ENCODE results near the gene HIVEP3. TPM values are rescaled to one million over a fixed set of nuclear protein-coding genes. Genes with fewer than 3 reads are reported as not detected.

HIVEP3 gene
- total RNA-seq, 1 experiment from 2014 or later: 1.2 TPM

DNA sequence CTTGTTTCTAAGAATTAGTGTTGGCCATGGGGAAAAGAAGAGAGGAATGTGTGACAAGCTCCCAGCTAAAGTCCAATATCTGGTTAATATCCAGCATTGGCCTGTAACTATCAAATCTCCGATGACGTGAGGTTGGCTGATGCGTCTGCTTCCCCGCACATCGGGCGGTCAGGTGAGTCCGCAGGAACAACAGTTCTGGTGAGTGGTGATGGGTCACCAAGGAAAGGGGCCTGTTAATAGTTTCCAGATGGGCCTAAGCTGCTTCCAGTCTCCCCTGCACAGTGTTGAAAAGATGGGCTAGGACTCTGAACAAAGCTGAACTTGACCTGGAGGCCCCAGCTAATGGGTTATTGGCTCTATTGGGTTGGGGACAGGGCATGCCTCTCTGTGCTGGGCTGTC, 241.1 kb downstream of the HIVEP3 start:
- Mint-ChIP-seq H3K4me1 (ENCODE audit: insufficient read depth, unreplicated experiment) (peaks cover 29% of the 10 kb centered on the region), H3K27ac (ENCODE audit: low read depth, unreplicated experiment) (no peak overlapping the region), H3K36me3 (ENCODE audit: insufficient read depth, unreplicated experiment) (peaks cover 7% of the 10 kb centered on the region), H3K27me3 (ENCODE audit: insufficient read depth, unreplicated experiment) (no peaks in the 10 kb centered on the region), H3K9me3 (ENCODE audit: unreplicated experiment) (no peaks in the 10 kb centered on the region), H3K4me3 (ENCODE audit: unreplicated experiment) (no peak overlapping the region)
- intact Hi-C loops (cut with micrococcal nuclease): no loop called here
- no peak for DNase-seq (ENCODE audit: unreplicated experiment)
- POLR2A ChIA-PET: interaction anchor here (1.1 kb wide), 1 partner anchor 18 kb away, joined by 3 read pairs; no protein-coding TSS in a partner anchor
- TF ChIP-seq, protein P1, sequence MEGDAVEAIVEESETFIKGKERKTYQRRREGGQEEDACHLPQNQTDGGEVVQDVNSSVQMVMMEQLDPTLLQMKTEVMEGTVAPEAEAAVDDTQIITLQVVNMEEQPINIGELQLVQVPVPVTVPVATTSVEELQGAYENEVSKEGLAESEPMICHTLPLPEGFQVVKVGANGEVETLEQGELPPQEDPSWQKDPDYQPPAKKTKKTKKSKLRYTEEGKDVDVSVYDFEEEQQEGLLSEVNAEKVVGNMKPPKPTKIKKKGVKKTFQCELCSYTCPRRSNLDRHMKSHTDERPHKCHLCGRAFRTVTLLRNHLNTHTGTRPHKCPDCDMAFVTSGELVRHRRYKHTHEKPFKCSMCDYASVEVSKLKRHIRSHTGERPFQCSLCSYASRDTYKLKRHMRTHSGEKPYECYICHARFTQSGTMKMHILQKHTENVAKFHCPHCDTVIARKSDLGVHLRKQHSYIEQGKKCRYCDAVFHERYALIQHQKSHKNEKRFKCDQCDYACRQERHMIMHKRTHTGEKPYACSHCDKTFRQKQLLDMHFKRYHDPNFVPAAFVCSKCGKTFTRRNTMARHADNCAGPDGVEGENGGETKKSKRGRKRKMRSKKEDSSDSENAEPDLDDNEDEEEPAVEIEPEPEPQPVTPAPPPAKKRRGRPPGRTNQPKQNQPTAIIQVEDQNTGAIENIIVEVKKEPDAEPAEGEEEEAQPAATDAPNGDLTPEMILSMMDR (IDR thresholded peaks at IDR 0.05; ENCODE audit: unreplicated experiment): no peak
- no TSS peak for BruUV-seq (replicated peaks)
- CTCF ChIA-PET: interaction anchor here (0.7 to 1.0 kb wide), 3 partner anchors 12 to 134 kb away, joined by 3 read pairs; no protein-coding TSS in a partner anchor

DNA sequence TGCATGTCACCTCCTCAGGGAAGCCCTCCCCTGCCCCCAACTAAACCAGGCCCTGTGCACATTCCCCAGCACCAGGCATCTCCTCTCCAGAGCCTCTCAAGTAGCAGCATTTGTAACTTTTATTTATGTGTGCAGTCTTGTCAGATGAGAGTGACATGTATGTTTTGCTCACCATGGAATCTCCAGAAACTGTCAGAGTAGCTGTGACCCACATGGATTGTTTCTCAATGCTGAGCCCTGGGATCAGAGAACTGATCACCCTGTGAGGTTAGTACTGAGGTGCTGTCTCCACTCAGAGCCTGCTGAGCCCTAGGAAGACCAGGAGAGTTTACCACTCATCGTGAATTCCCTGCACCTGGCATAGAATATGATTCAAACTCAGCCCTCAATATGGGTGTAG, 243.3 kb downstream of the HIVEP3 start:
- POLR2A ChIA-PET: no interaction called here
- Mint-ChIP-seq H3K27me3 (ENCODE audit: insufficient read depth, unreplicated experiment) (no peaks in the 10 kb centered on the region), H3K9me3 (ENCODE audit: unreplicated experiment) (no peaks in the 10 kb centered on the region), H3K36me3 (ENCODE audit: insufficient read depth, unreplicated experiment) (peaks cover 7% of the 10 kb centered on the region), H3K27ac (ENCODE audit: low read depth, unreplicated experiment) (peak overlapping the region; percentile 72), H3K4me1 (ENCODE audit: insufficient read depth, unreplicated experiment) (peaks cover 47% of the 10 kb centered on the region), H3K4me3 (ENCODE audit: unreplicated experiment) (no peak overlapping the region)
- TF ChIP-seq, protein P1 (IDR thresholded peaks at IDR 0.05; ENCODE audit: unreplicated experiment): no peak
- intact Hi-C loops (cut with micrococcal nuclease): no loop called here
- CTCF ChIA-PET: no interaction called here
- BruUV-seq (replicated peaks): no TSS peak
- DNase-seq (ENCODE audit: unreplicated experiment): no peak

DNA sequence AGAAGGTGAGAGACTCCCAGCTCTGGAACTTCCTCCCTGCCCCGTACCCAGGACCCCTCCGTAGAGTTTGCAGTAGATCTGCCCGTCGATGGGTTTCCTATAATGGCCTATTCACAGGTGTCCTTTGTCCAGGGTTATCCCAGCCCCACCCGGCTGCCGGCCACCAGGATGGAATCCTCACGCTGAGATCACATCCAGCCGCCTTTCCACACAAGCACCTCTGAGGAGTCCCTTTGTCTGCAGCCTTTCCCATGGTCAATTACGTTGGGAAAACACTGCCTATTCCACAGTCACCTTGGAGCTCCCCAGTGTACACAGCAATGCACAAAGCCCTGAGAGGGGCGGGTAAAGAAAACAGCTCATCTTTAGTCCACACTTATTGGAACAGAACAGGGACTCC, 244.2 kb downstream of the HIVEP3 start:
- no TSS peak for BruUV-seq (replicated peaks)
- Mint-ChIP-seq H3K36me3 (ENCODE audit: insufficient read depth, unreplicated experiment) (peaks cover 7% of the 10 kb centered on the region), H3K4me3 (ENCODE audit: unreplicated experiment) (no peak overlapping the region), H3K9me3 (ENCODE audit: unreplicated experiment) (no peaks in the 10 kb centered on the region), H3K4me1 (ENCODE audit: insufficient read depth, unreplicated experiment) (peaks cover 51% of the 10 kb centered on the region), H3K27me3 (ENCODE audit: insufficient read depth, unreplicated experiment) (no peaks in the 10 kb centered on the region), H3K27ac (ENCODE audit: low read depth, unreplicated experiment) (peak overlapping the region; percentile 72)
- no peak for DNase-seq (ENCODE audit: unreplicated experiment)
- ChIA-PET POLR2A (interaction anchor here (0.6 to 4.4 kb wide), 2 partner anchors 12 to 179 kb away, joined by 3 to 40 read pairs; no protein-coding TSS in a partner anchor), CTCF (interaction anchor here (1.0 kb wide), 1 partner anchor 11 kb away, joined by 3 read pairs; no protein-coding TSS in a partner anchor)
- TF ChIP-seq, protein P1 (IDR thresholded peaks at IDR 0.05; ENCODE audit: unreplicated experiment): no peak
- intact Hi-C loops (cut with micrococcal nuclease): loop anchor here (5.0 kb wide), 1 partner anchor 108 kb away; no protein-coding TSS in a partner anchor

DNA sequence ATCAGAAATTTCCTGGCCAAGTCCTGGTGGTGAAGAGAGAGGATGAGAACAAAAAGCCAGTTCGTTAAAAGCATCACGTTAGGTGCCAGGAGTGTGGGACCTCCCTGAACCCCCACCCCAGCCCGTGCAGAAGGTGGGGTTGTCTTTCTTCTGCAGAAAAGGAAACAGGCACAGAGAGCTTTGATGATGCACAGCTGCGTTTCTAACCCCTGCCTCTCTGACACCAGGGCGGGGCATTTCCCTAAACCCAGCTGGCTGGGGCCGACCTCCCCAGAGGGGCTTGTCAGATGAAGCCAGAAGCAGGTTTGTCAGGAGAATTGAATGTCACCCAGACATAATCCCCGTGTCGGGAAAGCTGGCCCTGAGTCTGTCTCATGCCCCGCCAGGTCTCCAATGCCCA, 244.9 kb downstream of the HIVEP3 start:
- H3K9me3 Mint-ChIP-seq (ENCODE audit: unreplicated experiment): no peaks in the 10 kb centered on the region
- CTCF ChIA-PET: interaction anchor here (0.7 to 1.5 kb wide), 5 partner anchors 10 to 47 kb away, joined by 3 to 5 read pairs (median 3); no protein-coding TSS in a partner anchor
- no peaks in the 10 kb centered on the region for H3K27me3 Mint-ChIP-seq (ENCODE audit: insufficient read depth, unreplicated experiment)
- no peak overlapping the region for H3K27ac Mint-ChIP-seq (ENCODE audit: low read depth, unreplicated experiment)
- intact Hi-C loops (cut with micrococcal nuclease): loop anchor here (5.0 kb wide), 1 partner anchor 108 kb away; no protein-coding TSS in a partner anchor
- peaks cover 7% of the 10 kb centered on the region for H3K36me3 Mint-ChIP-seq (ENCODE audit: insufficient read depth, unreplicated experiment)
- H3K4me1 Mint-ChIP-seq (ENCODE audit: insufficient read depth, unreplicated experiment): peaks cover 47% of the 10 kb centered on the region
- POLR2A ChIA-PET: interaction anchor here (0.6 to 4.4 kb wide), 4 partner anchors 8 to 180 kb away, joined by 3 to 40 read pairs (median 10); no protein-coding TSS in a partner anchor
- DNase-seq (ENCODE audit: unreplicated experiment): no peak
- TF ChIP-seq, protein P1 (IDR thresholded peaks at IDR 0.05; ENCODE audit: unreplicated experiment): no peak
- no peak overlapping the region for H3K4me3 Mint-ChIP-seq (ENCODE audit: unreplicated experiment)
- no TSS peak for BruUV-seq (replicated peaks)

Data from MCF 10A (cell line).